GM19395 (cell line): Measurements from ENCODE around the gene PRR18.

Experiments
- ATAC-seq: cut with Tn5 transposase; IDR thresholded peaks from one replicate; pipeline ENCODE4 v1.9.1; 2021; ENCODE audit warnings: mild to moderate bottlenecking, moderate library complexity; ENCODE audit not compliant: unreplicated experiment

Gene PRR18

GRCh38 chr6:166334878-166335277, 26.7 kb upstream of the PRR18 start:
- no peak for ATAC-seq

- ATAC-seq, result peak; percentile 84
Measured at GRCh38 chr6:166333172-166333995, 25.2 kb upstream of the PRR18 start.

GRCh38 chr6:166331503-166332415, 23.6 kb upstream of the PRR18 start:
- ATAC-seq, result no peak

GRCh38 chr6:166330612-166331011, 22.4 kb upstream of the PRR18 start:
- ATAC-seq, result no peak

- peak; percentile 97 for ATAC-seq
Measured at GRCh38 chr6:166325383-166326042, 17.3 kb upstream of the PRR18 start.

- ATAC-seq, result no peak
Measured at GRCh38 chr6:166323395-166323794, 15.2 kb upstream of the PRR18 start.

GRCh38 chr6:166318649-166319600, 10.7 kb upstream of the PRR18 start:
- ATAC-seq, result no peak

GRCh38 chr6:166318227-166318626, 10.0 kb upstream of the PRR18 start:
- ATAC-seq, result no peak

- ATAC-seq, result no peak
Measured at GRCh38 chr6:166317261-166318212, 9.3 kb upstream of the PRR18 start.

GRCh38 chr6:166315436-166315835, 7.2 kb upstream of the PRR18 start:
- ATAC-seq, result no peak

- no peak for ATAC-seq
Measured at GRCh38 chr6:166314454-166314853, 6.3 kb upstream of the PRR18 start.

GRCh38 chr6:166313255-166314070, 5.3 kb upstream of the PRR18 start:
- ATAC-seq, result peak; percentile 65

GRCh38 chr6:166312832-166313231, 4.6 kb upstream of the PRR18 start:
- no peak for ATAC-seq

GRCh38 chr6:166310634-166311033, 2.4 kb upstream of the PRR18 start:
- no peak for ATAC-seq

- no peak for ATAC-seq
Measured at GRCh38 chr6:166309977-166310376, 1.8 kb upstream of the PRR18 start.

- ATAC-seq, result no peak
Measured at GRCh38 chr6:166308769-166309589, 787 bp upstream of the PRR18 start.
